CD4-positive, alpha-beta T cell treated with Interleukin-15 for 1 hour (primary cell): ENCODE results near the gene PKD2L1.
A peak's percentile ranks its signal among the peaks of the same experiment; 100 is the strongest.
"Not testable (repeated sequence)": the region's sequence is repeated elsewhere in the genome, so short reads cannot be mapped to it uniquely, and the experiment has no call there.

Source experiments
- DNase-seq: peaks from one replicate; pipeline ENCODE4 v3.0.0-alpha.2; 2020

PKD2L1 gene

GRCh38 chr10:100276971-100277370 lies 53.1 kb downstream of the PKD2L1 start:
- DNase-seq: not testable (repeated sequence)

GRCh38 chr10:100267239-100268104 lies 62.6 kb downstream of the PKD2L1 start, which contains the start of gene CWF19L1:
CWF19L1 (minus strand) TSS chr10:100267638; CDS start chr10:100267593, 45 bp downstream.
- DNase-seq: peak; percentile 74

GRCh38 chr10:100265821-100266485 lies 64.1 kb downstream of the PKD2L1 start:
- DNase-seq: no peak

GRCh38 chr10:100254191-100254590 lies 75.8 kb downstream of the PKD2L1 start:
- no peak for DNase-seq

- no peak for DNase-seq
These were observed 77.0 kb downstream of the PKD2L1 start for GRCh38 chr10:100253041-100253440.

GRCh38 chr10:100248820-100249219 lies 81.2 kb downstream of the PKD2L1 start:
- DNase-seq: no peak

GRCh38 chr10:100245484-100246220 lies 84.4 kb downstream of the PKD2L1 start:
- DNase-seq: no peak

GRCh38 chr10:100239851-100240250 lies 90.2 kb downstream of the PKD2L1 start:
- DNase-seq: no peak

- no peak for DNase-seq
These were observed 91.6 kb downstream of the PKD2L1 start for GRCh38 chr10:100238429-100238828.
